Cardiac muscle cell (in vitro differentiated cells and primary cell): ENCODE data around the gene SLC2A2. TPM values are rescaled to one million over a fixed set of nuclear protein-coding genes. Genes with fewer than 3 reads are reported as not detected.
A peak's percentile ranks its signal among the peaks of the same experiment; 100 is the strongest.

Experiments used
- DNase-seq, 2 donors: peaks; one replicate each; pipeline versions ENCODE4 v3.0.0 to v3.0.0-alpha.2; 2010 to 2017; ENCODE audit warnings: low read depth in 1 of 2, low spot score in 1 of 2
- H3K27ac ChIP-seq: fragments of 200-600 bp; sonication (generic); 2 replicates; pipeline ENCODE4 v1.5.1; 2016
- H3K27me3 ChIP-seq: fragments of 200-600 bp; sonication (generic); 2 replicates; pipeline ENCODE4 v1.6.0; 2016; ENCODE audit warnings: control low read depth
- H3K36me3 ChIP-seq: fragments of 200-600 bp; sonication (generic); 2 replicates; pipeline ENCODE4 v1.5.1; 2016; ENCODE audit warnings: control low read depth
- H3K4me1 ChIP-seq: fragments of 200-600 bp; sonication (generic); 2 replicates; pipeline ENCODE4 v1.8.1; 2017; ENCODE audit warnings: low read depth, mild to moderate bottlenecking, mixed run types
- H3K4me3 ChIP-seq: fragments of 200-600 bp; sonication (generic); 2 replicates; pipeline ENCODE4 v1.5.1; 2016; ENCODE audit warnings: mild to moderate bottlenecking
- H3K9me3 ChIP-seq: fragments of 200-600 bp; sonication (generic); 2 replicates; pipeline ENCODE4 v1.5.1; 2017; ENCODE audit warnings: low read depth, mild to moderate bottlenecking, control low read depth
- CTCF ChIP-seq: IDR thresholded peaks from 2 replicates; pipeline ENCODE4 v1.5.1; 2012; ENCODE audit warnings: low read depth, mild to moderate bottlenecking, low read length
- polyA plus RNA-seq: library from polyadenylated mRNA; unstranded; fragments of >200 nt; fragmentation: Nextera tagmentation; extraction: Ambion mirVana; gene quantifications from 2 replicates; pipeline ENCODE4 v1.2.1, GENCODE V29; 2016
- total RNA-seq: library from RNA; depleted of rRNA; stranded (reverse); fragments of >200 nt; gene quantifications from 2 replicates; pipeline ENCODE4 v1.2.3, GENCODE V29; 2016

Gene SLC2A2
- total and polyA plus RNA-seq, 2 experiments from 2014 or later, result not detected

- no peak for TF ChIP-seq CTCF
- Histone ChIP-seq H3K4me1 (no peaks in the 10 kb centered on the region), H3K27ac (no peak overlapping the region), H3K9me3 (no peaks in the 10 kb centered on the region), H3K36me3 (no peaks in the 10 kb centered on the region), H3K4me3 (no peak overlapping the region), H3K27me3 (no peaks in the 10 kb centered on the region)
- DNase-seq, result no peak
These were observed 38.1 kb downstream of the SLC2A2 start for GRCh38 chr3:170988378-170988777.

GRCh38 chr3:170985304-170985703, 41.2 kb downstream of the SLC2A2 start:
- DNase-seq, result no peak
- no peaks in the 10 kb centered on the region for H3K9me3 ChIP-seq
- no peaks in the 10 kb centered on the region for H3K4me1 ChIP-seq
- H3K27me3 ChIP-seq, result no peaks in the 10 kb centered on the region
- no peaks in the 10 kb centered on the region for H3K36me3 ChIP-seq
- H3K4me3 ChIP-seq, result no peak overlapping the region
- no peak overlapping the region for H3K27ac ChIP-seq
- TF ChIP-seq CTCF, result no peak

- Histone ChIP-seq H3K9me3 (no peaks in the 10 kb centered on the region), H3K4me3 (no peak overlapping the region), H3K27me3 (no peaks in the 10 kb centered on the region), H3K4me1 (no peaks in the 10 kb centered on the region), H3K27ac (no peak overlapping the region), H3K36me3 (no peaks in the 10 kb centered on the region)
- no peak for DNase-seq
- TF ChIP-seq CTCF, result no peak
These were observed 43.8 kb downstream of the SLC2A2 start for GRCh38 chr3:170982733-170983132.

GRCh38 chr3:170980399-170980798, 46.1 kb downstream of the SLC2A2 start:
- Histone ChIP-seq H3K4me1 (no peaks in the 10 kb centered on the region), H3K9me3 (no peaks in the 10 kb centered on the region), H3K36me3 (no peaks in the 10 kb centered on the region), H3K27ac (no peak overlapping the region), H3K4me3 (no peak overlapping the region), H3K27me3 (no peaks in the 10 kb centered on the region)
- TF ChIP-seq CTCF, result no peak
- no peak for DNase-seq

GRCh38 chr3:170977949-170978745, 48.4 kb downstream of the SLC2A2 start:
- no peaks in the 10 kb centered on the region for H3K9me3 ChIP-seq
- H3K4me3 ChIP-seq, result no peak overlapping the region
- no peaks in the 10 kb centered on the region for H3K36me3 ChIP-seq
- peak in 1 of 2 donors; percentile 68 for DNase-seq
- H3K27ac ChIP-seq, result no peak overlapping the region
- no peak for TF ChIP-seq CTCF
- H3K4me1 ChIP-seq, result no peaks in the 10 kb centered on the region
- H3K27me3 ChIP-seq, result no peaks in the 10 kb centered on the region
